Measurements from ENCODE around the gene GNPTAB. TPM values are rescaled to one million over a fixed set of nuclear protein-coding genes. Genes with fewer than 3 reads are reported as not detected.

The GNPTAB gene
- total and polyA plus RNA-seq, 2 of the 13 experiments (the other 11 are each of a cell fraction or from before 2014, with no cell fraction given): 13.6 to 19.4 TPM

DNA sequence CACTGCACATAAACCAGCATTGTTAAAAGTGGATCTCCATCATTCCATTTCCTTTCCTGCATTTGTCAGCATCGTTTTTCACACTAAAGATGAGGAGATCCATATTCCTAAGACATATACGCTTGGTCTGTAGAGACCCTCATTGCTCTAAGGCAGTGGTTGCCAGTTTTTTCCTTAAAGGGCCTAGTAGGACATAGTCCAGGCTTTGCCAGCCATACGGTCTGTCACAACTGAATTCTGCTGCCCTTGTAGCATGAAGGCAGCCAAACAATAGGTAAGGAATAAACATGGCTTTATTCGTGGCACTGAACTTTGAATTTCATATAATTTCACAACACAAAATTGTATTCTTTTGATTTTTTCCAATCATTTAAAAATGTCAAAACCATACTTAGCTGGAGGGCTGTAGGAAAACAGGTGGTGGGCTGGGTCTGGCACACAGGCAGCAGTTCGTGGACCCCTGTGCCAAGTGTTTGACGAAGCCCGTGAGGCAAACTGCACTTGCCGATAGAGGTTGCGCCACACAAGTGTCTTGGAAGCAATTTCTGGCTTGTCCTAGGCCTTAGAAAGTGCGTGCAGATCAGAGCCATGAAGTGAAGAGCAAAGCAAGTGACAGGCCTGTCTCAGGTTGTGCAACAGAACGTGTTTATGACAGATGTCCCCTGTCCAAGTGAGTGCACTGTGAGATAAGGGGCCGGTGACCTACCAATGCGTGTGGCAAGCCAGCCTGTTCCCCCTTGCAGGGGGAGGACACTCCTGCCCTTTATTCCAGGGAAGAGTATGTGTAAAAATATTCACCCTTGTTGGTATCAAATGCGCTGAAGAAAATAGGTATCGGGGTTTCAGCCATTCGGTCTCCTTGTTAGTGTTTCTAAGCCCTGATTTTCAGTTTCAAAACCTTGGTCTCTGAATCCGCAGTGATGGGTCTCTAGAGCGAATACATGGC is 134.2 kb downstream of the GNPTAB start:
- H3K79me2 ChIP-seq (ENCODE audit: insufficient read depth, low read length): peaks cover 45% of the 10 kb centered on the region
- peak overlapping the region; percentile 98 for H3K27ac ChIP-seq (ENCODE audit: extremely low read length, insufficient read depth, low read length)
- peak overlapping the region; percentile 95 for H3K9ac ChIP-seq (ENCODE audit: insufficient read depth, low read depth, low read length)
- intact Hi-C loops (cut with micrococcal nuclease; ENCODE audit: unreplicated experiment): loop anchor here (1.0 to 5.0 kb wide), 3 partner anchors 26 to 126 kb away; no protein-coding TSS in a partner anchor
- FAIRE-seq: peak; percentile 80
- H3K36me3 ChIP-seq (replicated peaks in 1 of 2; ENCODE audit: control insufficient read depth in 1 of 2, insufficient read depth in 2 of 2, low read length in 2 of 2): no peaks in the 10 kb centered on the region
- H3K4me3 ChIP-seq (replicated peaks in 1 of 3; ENCODE audit: insufficient read depth in 1 of 3, low read depth in 2 of 3, low read length in 3 of 3): peak overlapping the region; percentile 82 to 100 (median 99)
- in situ Hi-C loops (cut with HindIII; ENCODE audit: extremely low pct_ligation_motif_present, low pct_unique_long_range_greater_than_20kb): loop anchor here (10.0 kb wide), 1 partner anchor 92 kb away; no protein-coding TSS in a partner anchor
- H2AFZ ChIP-seq (ENCODE audit: low read length): no peak overlapping the region
- no peaks in the 10 kb centered on the region; a peak in 2 of 5 replicates for H3K27me3 ChIP-seq (ENCODE audit: control insufficient read depth in 1 of 2, insufficient read depth in 2 of 2, low read length in 2 of 2)
- WGBS (ENCODE audit: low lambda C conversion rate): 13% methylated on average over 16 of the region's 18 CpGs
- peak; percentile 76 for ATAC-seq
- ChIA-PET POLR2A (interaction anchor here (0.6 to 2.5 kb wide), 11 partner anchors 11 to 130 kb away, joined by 3 to 20 read pairs (median 4); no protein-coding TSS in a partner anchor), CTCF (ENCODE audit: low intra/inter-chr PET ratio, low total read pairs) (no interaction called here)
- BruUV-seq (replicated peaks): TSS peak; percentile 86
- DNase-seq (ENCODE audit: low spot score): peak; percentile 88
- H3K9me3 ChIP-seq (ENCODE audit: low read length): no peaks in the 10 kb centered on the region
- peak overlapping the region; percentile 92 for H3K4me2 ChIP-seq (ENCODE audit: low read depth, low read length)
- H4K20me1 ChIP-seq (ENCODE audit: insufficient read depth, low read length): peaks cover 14% of the 10 kb centered on the region
- peaks cover 55% of the 10 kb centered on the region for H3K4me1 ChIP-seq (ENCODE audit: insufficient read depth, low read length)
- TF ChIP-seq ZFP90 (CRISPR knock-in tag; IDR thresholded peaks at IDR 0.05; ENCODE audit: borderline replicate concordance) (peak; percentile 17; the same call in 1 of the 2 replicates), ZNF441 (CRISPR knock-in tag; IDR thresholded peaks at IDR 0.05; ENCODE audit: borderline replicate concordance) (no peak)
- TF ChIP-seq, protein P1, sequence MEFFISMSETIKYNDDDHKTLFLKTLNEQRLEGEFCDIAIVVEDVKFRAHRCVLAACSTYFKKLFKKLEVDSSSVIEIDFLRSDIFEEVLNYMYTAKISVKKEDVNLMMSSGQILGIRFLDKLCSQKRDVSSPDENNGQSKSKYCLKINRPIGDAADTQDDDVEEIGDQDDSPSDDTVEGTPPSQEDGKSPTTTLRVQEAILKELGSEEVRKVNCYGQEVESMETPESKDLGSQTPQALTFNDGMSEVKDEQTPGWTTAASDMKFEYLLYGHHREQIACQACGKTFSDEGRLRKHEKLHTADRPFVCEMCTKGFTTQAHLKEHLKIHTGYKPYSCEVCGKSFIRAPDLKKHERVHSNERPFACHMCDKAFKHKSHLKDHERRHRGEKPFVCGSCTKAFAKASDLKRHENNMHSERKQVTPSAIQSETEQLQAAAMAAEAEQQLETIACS (CRISPR knock-in tag; IDR thresholded peaks at IDR 0.05): no peak
- TF ChIP-seq, protein P2, sequence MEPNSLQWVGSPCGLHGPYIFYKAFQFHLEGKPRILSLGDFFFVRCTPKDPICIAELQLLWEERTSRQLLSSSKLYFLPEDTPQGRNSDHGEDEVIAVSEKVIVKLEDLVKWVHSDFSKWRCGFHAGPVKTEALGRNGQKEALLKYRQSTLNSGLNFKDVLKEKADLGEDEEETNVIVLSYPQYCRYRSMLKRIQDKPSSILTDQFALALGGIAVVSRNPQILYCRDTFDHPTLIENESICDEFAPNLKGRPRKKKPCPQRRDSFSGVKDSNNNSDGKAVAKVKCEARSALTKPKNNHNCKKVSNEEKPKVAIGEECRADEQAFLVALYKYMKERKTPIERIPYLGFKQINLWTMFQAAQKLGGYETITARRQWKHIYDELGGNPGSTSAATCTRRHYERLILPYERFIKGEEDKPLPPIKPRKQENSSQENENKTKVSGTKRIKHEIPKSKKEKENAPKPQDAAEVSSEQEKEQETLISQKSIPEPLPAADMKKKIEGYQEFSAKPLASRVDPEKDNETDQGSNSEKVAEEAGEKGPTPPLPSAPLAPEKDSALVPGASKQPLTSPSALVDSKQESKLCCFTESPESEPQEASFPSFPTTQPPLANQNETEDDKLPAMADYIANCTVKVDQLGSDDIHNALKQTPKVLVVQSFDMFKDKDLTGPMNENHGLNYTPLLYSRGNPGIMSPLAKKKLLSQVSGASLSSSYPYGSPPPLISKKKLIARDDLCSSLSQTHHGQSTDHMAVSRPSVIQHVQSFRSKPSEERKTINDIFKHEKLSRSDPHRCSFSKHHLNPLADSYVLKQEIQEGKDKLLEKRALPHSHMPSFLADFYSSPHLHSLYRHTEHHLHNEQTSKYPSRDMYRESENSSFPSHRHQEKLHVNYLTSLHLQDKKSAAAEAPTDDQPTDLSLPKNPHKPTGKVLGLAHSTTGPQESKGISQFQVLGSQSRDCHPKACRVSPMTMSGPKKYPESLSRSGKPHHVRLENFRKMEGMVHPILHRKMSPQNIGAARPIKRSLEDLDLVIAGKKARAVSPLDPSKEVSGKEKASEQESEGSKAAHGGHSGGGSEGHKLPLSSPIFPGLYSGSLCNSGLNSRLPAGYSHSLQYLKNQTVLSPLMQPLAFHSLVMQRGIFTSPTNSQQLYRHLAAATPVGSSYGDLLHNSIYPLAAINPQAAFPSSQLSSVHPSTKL (CRISPR knock-in tag; IDR thresholded peaks at IDR 0.05): peak; percentile 73
- TF ChIP-seq, protein P3, sequence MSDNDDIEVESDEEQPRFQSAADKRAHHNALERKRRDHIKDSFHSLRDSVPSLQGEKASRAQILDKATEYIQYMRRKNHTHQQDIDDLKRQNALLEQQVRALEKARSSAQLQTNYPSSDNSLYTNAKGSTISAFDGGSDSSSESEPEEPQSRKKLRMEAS (IDR thresholded peaks at IDR 0.05): peak; percentile 91
- TF ChIP-seq, protein P4, sequence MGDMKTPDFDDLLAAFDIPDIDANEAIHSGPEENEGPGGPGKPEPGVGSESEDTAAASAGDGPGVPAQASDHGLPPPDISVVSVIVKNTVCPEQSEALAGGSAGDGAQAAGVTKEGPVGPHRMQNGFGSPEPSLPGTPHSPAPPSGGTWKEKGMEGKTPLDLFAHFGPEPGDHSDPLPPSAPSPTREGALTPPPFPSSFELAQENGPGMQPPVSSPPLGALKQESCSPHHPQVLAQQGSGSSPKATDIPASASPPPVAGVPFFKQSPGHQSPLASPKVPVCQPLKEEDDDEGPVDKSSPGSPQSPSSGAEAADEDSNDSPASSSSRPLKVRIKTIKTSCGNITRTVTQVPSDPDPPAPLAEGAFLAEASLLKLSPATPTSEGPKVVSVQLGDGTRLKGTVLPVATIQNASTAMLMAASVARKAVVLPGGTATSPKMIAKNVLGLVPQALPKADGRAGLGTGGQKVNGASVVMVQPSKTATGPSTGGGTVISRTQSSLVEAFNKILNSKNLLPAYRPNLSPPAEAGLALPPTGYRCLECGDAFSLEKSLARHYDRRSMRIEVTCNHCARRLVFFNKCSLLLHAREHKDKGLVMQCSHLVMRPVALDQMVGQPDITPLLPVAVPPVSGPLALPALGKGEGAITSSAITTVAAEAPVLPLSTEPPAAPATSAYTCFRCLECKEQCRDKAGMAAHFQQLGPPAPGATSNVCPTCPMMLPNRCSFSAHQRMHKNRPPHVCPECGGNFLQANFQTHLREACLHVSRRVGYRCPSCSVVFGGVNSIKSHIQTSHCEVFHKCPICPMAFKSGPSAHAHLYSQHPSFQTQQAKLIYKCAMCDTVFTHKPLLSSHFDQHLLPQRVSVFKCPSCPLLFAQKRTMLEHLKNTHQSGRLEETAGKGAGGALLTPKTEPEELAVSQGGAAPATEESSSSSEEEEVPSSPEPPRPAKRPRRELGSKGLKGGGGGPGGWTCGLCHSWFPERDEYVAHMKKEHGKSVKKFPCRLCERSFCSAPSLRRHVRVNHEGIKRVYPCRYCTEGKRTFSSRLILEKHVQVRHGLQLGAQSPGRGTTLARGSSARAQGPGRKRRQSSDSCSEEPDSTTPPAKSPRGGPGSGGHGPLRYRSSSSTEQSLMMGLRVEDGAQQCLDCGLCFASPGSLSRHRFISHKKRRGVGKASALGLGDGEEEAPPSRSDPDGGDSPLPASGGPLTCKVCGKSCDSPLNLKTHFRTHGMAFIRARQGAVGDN (CRISPR knock-in tag; IDR thresholded peaks at IDR 0.05): peak; percentile 58
